ENCODE results near the gene CD63. TPM values are rescaled to one million over a fixed set of nuclear protein-coding genes. Genes with fewer than 3 reads are reported as not detected.

CD63 gene
- total RNA-seq, 1 experiment from 2014 or later: 879 TPM

- ChIA-PET POLR2A (no interaction called here), CTCF (interaction anchor here (0.6 to 1.2 kb wide), 5 partner anchors 17 to 432 kb away, joined by 3 to 6 read pairs (median 4); a partner anchor contains a TSS)
- Histone ChIP-seq H3K9me3 (ENCODE audit: control insufficient read depth, insufficient read depth, low read depth, low read length) (no peaks in the 10 kb centered on the region), H3K36me3 (ENCODE audit: control insufficient read depth, insufficient read depth, low read length) (peaks cover 4% of the 10 kb centered on the region), H3K4me1 (ENCODE audit: control insufficient read depth, insufficient read depth, low read length) (peaks cover 32% of the 10 kb centered on the region), H3K4me3 (ENCODE audit: low read depth in 2 of 2, low read length in 2 of 2) (no peak within 1 kb of the TSS), H3K27me3 (ENCODE audit: control insufficient read depth, insufficient read depth, low read length) (no peaks in the 10 kb centered on the region), H3K27ac (ENCODE audit: low read length) (no peak within 1 kb of the TSS; the same call in 1 of the 2 replicates)
- DNase-seq (ENCODE audit: low read depth, low spot score) (no peak), ATAC-seq (no peak)
- in situ Hi-C loops (cut with HindIII; ENCODE audit: low pct_unique_long_range_greater_than_20kb, low sequenced_read_pairs) (no loop called here), intact Hi-C loops (cut with micrococcal nuclease; ENCODE audit: unreplicated experiment) (loop anchor here (2.0 to 10.0 kb wide), 3 partner anchors 39 to 525 kb away; a partner anchor contains a TSS)
- BruUV-seq (replicated peaks): no TSS peak
- no peak for TF ChIP-seq TCF7L2 (IDR thresholded peaks at IDR 0.05; ENCODE audit: low read depth, low read length)
- no peak for TF ChIP-seq REST (IDR thresholded peaks at IDR 0.05; ENCODE audit: insufficient read depth in 1 of 2, low read depth in 2 of 2, low read length in 1 of 2)
- TF ChIP-seq SIN3A (IDR thresholded peaks at IDR 0.05; ENCODE audit: borderline replicate concordance, insufficient read depth, low read depth, low read length): no peak
- no peak for TF ChIP-seq POLR2AphosphoS5 (IDR thresholded peaks at IDR 0.05; ENCODE audit: low read depth, low read length)
Observed at GRCh38 chr12:55720071-55720564, 8.7 kb downstream of the CD63 start, which contains the start of gene RDH5. TSS of gene RDH5 (plus strand) at chr12:55720393. CDS start at chr12:55721185, 792 bp downstream.

- CTCF ChIA-PET: interaction anchor here (0.9 to 1.2 kb wide), 3 partner anchors 18 to 38 kb away, joined by 3 to 4 read pairs (median 3); a partner anchor contains a TSS
- DNase-seq (ENCODE audit: low read depth, low spot score) (no peak), ATAC-seq (no peak)
- Histone ChIP-seq H3K27me3 (ENCODE audit: control insufficient read depth, insufficient read depth, low read length) (no peaks in the 10 kb centered on the region), H3K36me3 (ENCODE audit: control insufficient read depth, insufficient read depth, low read length) (peaks cover 2% of the 10 kb centered on the region; the same call in 1 of the 2 replicates), H3K4me1 (ENCODE audit: control insufficient read depth, insufficient read depth, low read length) (peaks cover 29% of the 10 kb centered on the region), H3K9me3 (ENCODE audit: control insufficient read depth, insufficient read depth, low read depth, low read length) (no peaks in the 10 kb centered on the region), H3K4me3 (ENCODE audit: low read depth in 2 of 2, low read length in 2 of 2) (no peak overlapping the region), H3K27ac (ENCODE audit: low read length) (no peak overlapping the region)
- no TSS peak for BruUV-seq (replicated peaks)
- TF ChIP-seq TCF7L2 (IDR thresholded peaks at IDR 0.05; ENCODE audit: low read depth, low read length) (no peak), POLR2AphosphoS5 (IDR thresholded peaks at IDR 0.05; ENCODE audit: low read depth, low read length) (no peak), SIN3A (IDR thresholded peaks at IDR 0.05; ENCODE audit: borderline replicate concordance, insufficient read depth, low read depth, low read length) (no peak), CTCF (IDR thresholded peaks at IDR 0.05) (no peak), REST (IDR thresholded peaks at IDR 0.05; ENCODE audit: insufficient read depth in 1 of 2, low read depth in 2 of 2, low read length in 1 of 2) (no peak)
- intact Hi-C loops (cut with micrococcal nuclease; ENCODE audit: unreplicated experiment): no loop called here
- POLR2A ChIA-PET: interaction anchor here (0.6 kb wide), 1 partner anchor 31 kb away, joined by 11 read pairs; no protein-coding TSS in a partner anchor
- in situ Hi-C loops (cut with HindIII; ENCODE audit: low pct_unique_long_range_greater_than_20kb, low sequenced_read_pairs): no loop called here
Observed at GRCh38 chr12:55719371-55719770, 9.4 kb downstream of the CD63 start.
